PC-9 (cell line): ENCODE results near the gene TACSTD2. TPM values are rescaled to one million over a fixed set of nuclear protein-coding genes. Genes with fewer than 3 reads are reported as not detected.
"Not testable (repeated sequence)": the region's sequence is repeated elsewhere in the genome, so short reads cannot be mapped to it uniquely, and the experiment has no call there.

Experiments used
- BruUV-seq: library from RNA; stranded (reverse); fragments of 400-500 nt; replicated peaks from 2 replicates; lab custom pipeline; 2021; lab: Mats Ljungman, UMichigan
- CTCF ChIA-PET: fragments of 300-600 bp; sonication (Branson Sonifier 250); formaldehyde crosslinking; loops from one replicate; lab custom pipeline; 2022; ENCODE audit warnings: antibody characterized with exemption; lab: Charles Lee
- POLR2A ChIA-PET: fragments of 300-600 bp; sonication (Branson Sonifier 250); formaldehyde crosslinking; loops from one replicate; lab custom pipeline; 2022; ENCODE audit warnings: antibody characterized with exemption; ENCODE audit not compliant: unreplicated experiment; lab: Charles Lee
- DNase-seq, 2 experiments: peaks; one replicate each; pipeline versions ENCODE4 v3.0.0 to v3.0.0-alpha.2; 2015 to 2022; ENCODE audit warnings: mixed read lengths in 1 of 2
- H2AFZ ChIP-seq: fragments of 200-600 bp; sonication (generic); 2 replicates; pipeline ENCODE4 v1.8.1; 2017; ENCODE audit warnings: antibody characterized with exemption
- H3F3A ChIP-seq: fragments of 200-600 bp; sonication (generic); 2 replicates; pipeline ENCODE4 v1.8.1; 2017; ENCODE audit warnings: antibody characterized with exemption, mild to moderate bottlenecking, low read depth; ENCODE audit not compliant: insufficient read depth
- H3K27ac ChIP-seq: fragments of 200-600 bp; sonication (generic); 2 replicates; pipeline ENCODE4 v1.6.1; 2016; ENCODE audit warnings: mixed run types
- H3K27me3 ChIP-seq: fragments of 200-600 bp; sonication (generic); 2 replicates; pipeline ENCODE4 v1.6.1; 2016; ENCODE audit warnings: low read depth, mixed run types; ENCODE audit not compliant: insufficient read depth
- H3K36me3 ChIP-seq: fragments of 200-600 bp; sonication (generic); 2 replicates; pipeline ENCODE4 v1.6.1; 2016; ENCODE audit warnings: low read depth, mixed run types
- H3K4me1 ChIP-seq: fragments of 200-600 bp; sonication (generic); replicated peaks from 2 replicates; pipeline ENCODE4 v1.6.1; 2016; ENCODE audit warnings: mixed run types; ENCODE audit not compliant: insufficient read depth
- H3K4me2 ChIP-seq: fragments of 200-600 bp; sonication (generic); 2 replicates; pipeline ENCODE4 v1.6.1; 2017; ENCODE audit warnings: mixed run types
- H3K4me3 ChIP-seq: fragments of 200-600 bp; sonication (generic); 2 replicates; pipeline ENCODE4 v1.6.1; 2016; ENCODE audit warnings: mixed run types
- H3K79me2 ChIP-seq: fragments of 200-600 bp; sonication (generic); 2 replicates; pipeline ENCODE4 v1.6.1; 2017; ENCODE audit warnings: low read depth, mixed run types
- H3K9me2 ChIP-seq: fragments of 200-600 bp; sonication (generic); 2 replicates; pipeline ENCODE4 v1.8.1; 2017; ENCODE audit warnings: mild to moderate bottlenecking; ENCODE audit not compliant: insufficient read depth
- H3K9me3 ChIP-seq: fragments of 200-600 bp; sonication (generic); 2 replicates; pipeline ENCODE4 v1.8.1; 2016; ENCODE audit warnings: low read depth; ENCODE audit not compliant: insufficient read depth
- H4K20me1 ChIP-seq: fragments of 200-600 bp; sonication (generic); 2 replicates; pipeline ENCODE4 v1.8.1; 2017; ENCODE audit not compliant: insufficient read depth
- EZH2 ChIP-seq: fragments of 200-600 bp; sonication (generic); IDR thresholded peaks from 2 replicates; pipeline ENCODE4 v1.8.0; 2017; ENCODE audit warnings: antibody characterized with exemption, low read depth
- intact Hi-C: fragments of 100-400 bp; cut with micrococcal nuclease; formaldehyde crosslinking; loops from one replicate; pipeline ENCODE4 v1.10.0; 2022; ENCODE audit not compliant: unreplicated experiment
- total RNA-seq: library from RNA; stranded (reverse); gene quantifications from 2 replicates; pipeline ENCODE4 v1.2.3, GENCODE V29; 2021
- TF ChIP-seq, protein P1 (sequence below): fragments of 200-600 bp; sonication (generic); conservative IDR thresholded peaks from 2 replicates; pipeline ENCODE4 v1.6.1; 2017; ENCODE audit warnings: mixed run types, antibody characterized with exemption, mild to moderate bottlenecking, moderate library complexity

TACSTD2 gene
- total RNA-seq, 1 experiment from 2014 or later = 489 TPM

DNA sequence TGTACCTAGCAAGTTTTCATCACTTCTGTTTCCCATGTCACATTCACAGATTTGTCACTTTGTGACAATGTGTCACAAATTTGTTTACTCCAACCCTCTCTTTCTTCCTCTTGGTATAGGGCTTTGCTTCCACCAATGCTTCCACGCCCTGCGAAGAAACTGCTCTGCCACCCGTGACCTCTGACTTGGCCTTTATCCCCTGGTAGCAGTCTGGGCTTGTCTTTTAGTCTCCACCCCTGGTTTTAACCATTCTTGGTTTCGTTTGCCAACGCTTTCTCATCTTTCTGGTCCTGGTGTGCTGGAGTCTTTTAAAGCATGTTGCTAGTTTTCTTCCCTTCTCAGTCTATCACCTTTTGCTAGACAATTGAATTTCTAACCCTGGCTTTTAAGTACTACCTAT, 8.1 kb downstream of the TACSTD2 start:
- POLR2A ChIA-PET = no interaction called here

DNA sequence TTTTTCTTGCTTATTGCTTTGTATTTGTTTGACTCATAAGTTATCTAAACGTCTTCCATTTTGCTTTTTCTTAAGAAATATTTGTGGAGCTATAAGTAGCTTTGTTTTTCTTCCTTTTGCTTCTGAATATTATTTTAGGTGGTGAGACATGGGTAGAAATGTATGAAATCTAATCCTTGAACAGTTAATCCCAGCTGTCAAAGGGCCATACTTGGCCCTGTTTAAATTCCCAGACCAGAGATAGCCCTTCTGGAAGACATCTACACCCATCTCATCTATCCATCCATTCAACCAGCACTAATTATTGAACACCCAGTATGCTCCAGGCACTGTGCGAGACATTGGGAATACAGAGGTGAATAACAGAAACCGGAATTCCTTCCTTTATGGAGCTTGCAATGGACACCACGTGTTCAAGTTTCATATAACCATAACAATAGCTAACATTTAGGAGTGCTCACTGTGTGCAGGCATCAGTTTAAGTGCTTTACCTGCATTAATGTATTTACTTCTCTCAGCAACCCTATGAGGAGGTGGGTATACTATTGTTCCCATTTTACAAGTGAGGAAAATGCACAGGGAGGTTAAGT, 8.7 kb downstream of the TACSTD2 start:
- ChIA-PET CTCF (interaction anchor here (0.6 to 0.7 kb wide), 2 partner anchors 52 to 84 kb away, joined by 3 to 5 read pairs; no protein-coding TSS in a partner anchor), POLR2A (no interaction called here)
- Histone ChIP-seq H3K9me3 (no peaks in the 10 kb centered on the region), H3F3A (peaks cover 23% of the 10 kb centered on the region), H4K20me1 (no peaks in the 10 kb centered on the region), H3K36me3 (no peaks in the 10 kb centered on the region), H3K79me2 (peaks cover 12% of the 10 kb centered on the region), H3K4me2 (no peak overlapping the region), H3K9me2 (no peaks in the 10 kb centered on the region), H3K4me1 (peaks cover 34% of the 10 kb centered on the region), H3K27ac (no peak overlapping the region), H2AFZ (no peak overlapping the region), H3K27me3 (no peaks in the 10 kb centered on the region), H3K4me3 (no peak overlapping the region)
- no TSS peak for BruUV-seq
- TF ChIP-seq, protein P1, sequence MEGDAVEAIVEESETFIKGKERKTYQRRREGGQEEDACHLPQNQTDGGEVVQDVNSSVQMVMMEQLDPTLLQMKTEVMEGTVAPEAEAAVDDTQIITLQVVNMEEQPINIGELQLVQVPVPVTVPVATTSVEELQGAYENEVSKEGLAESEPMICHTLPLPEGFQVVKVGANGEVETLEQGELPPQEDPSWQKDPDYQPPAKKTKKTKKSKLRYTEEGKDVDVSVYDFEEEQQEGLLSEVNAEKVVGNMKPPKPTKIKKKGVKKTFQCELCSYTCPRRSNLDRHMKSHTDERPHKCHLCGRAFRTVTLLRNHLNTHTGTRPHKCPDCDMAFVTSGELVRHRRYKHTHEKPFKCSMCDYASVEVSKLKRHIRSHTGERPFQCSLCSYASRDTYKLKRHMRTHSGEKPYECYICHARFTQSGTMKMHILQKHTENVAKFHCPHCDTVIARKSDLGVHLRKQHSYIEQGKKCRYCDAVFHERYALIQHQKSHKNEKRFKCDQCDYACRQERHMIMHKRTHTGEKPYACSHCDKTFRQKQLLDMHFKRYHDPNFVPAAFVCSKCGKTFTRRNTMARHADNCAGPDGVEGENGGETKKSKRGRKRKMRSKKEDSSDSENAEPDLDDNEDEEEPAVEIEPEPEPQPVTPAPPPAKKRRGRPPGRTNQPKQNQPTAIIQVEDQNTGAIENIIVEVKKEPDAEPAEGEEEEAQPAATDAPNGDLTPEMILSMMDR = no peak
- intact Hi-C loops = no loop called here
- DNase-seq = no peak

More for the DNA sequence above, 8.1 kb downstream of the TACSTD2 start:
- TF ChIP-seq, protein P1 = no peak
- no peak for TF ChIP-seq EZH2
- Histone ChIP-seq H3K9me3 (no peaks in the 10 kb centered on the region), H3K4me2 (no peak overlapping the region), H3K9me2 (no peaks in the 10 kb centered on the region), H3K27ac (no peak overlapping the region), H4K20me1 (no peaks in the 10 kb centered on the region), H3K79me2 (peaks cover 18% of the 10 kb centered on the region), H3K4me1 (peaks cover 39% of the 10 kb centered on the region), H2AFZ (no peak overlapping the region), H3K36me3 (no peaks in the 10 kb centered on the region), H3K4me3 (no peak overlapping the region), H3F3A (peaks cover 29% of the 10 kb centered on the region), H3K27me3 (no peaks in the 10 kb centered on the region)
- DNase-seq = no peak
- CTCF ChIA-PET = no interaction called here
- no TSS peak for BruUV-seq
- intact Hi-C loops = no loop called here

DNA sequence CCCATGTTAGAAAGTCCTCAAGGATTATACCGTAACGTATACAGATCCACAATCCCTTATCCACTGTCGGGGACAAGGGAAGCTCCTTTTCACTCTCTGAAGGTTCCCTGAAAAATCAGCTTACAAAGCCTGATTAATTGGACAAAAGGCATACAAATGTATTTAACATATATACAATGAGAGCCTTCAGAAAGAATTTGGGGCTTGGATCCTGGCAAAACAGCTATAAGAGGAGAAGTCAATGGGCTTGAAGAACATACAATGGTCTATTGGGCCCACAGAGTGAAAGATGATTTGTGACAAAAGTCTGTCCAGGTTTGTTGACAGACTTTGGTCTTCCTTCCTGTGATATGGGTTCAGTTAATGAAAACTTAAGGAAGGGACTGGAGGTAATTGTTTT, 10.7 kb downstream of the TACSTD2 start:
- Histone ChIP-seq H3K27ac (no peak overlapping the region), H2AFZ (no peak overlapping the region), H3K4me3 (no peak overlapping the region), H3K36me3 (no peaks in the 10 kb centered on the region), H3K4me2 (no peak overlapping the region), H3F3A (0 out of 2 replicates have a peak, but pooled peaks cover 6% of the 10 kb centered on the region), H4K20me1 (no peaks in the 10 kb centered on the region), H3K79me2 (peaks cover 6% of the 10 kb centered on the region; the same call in 1 of the 2 replicates), H3K27me3 (no peaks in the 10 kb centered on the region), H3K9me2 (no peaks in the 10 kb centered on the region), H3K9me3 (no peaks in the 10 kb centered on the region), H3K4me1 (peaks cover 15% of the 10 kb centered on the region)
- intact Hi-C loops = no loop called here
- no TSS peak for BruUV-seq
- no peak for DNase-seq
- POLR2A ChIA-PET = interaction anchor here (0.9 kb wide), 1 partner anchor 134 kb away, joined by 3 read pairs; no protein-coding TSS in a partner anchor
- TF ChIP-seq, protein P1 = no peak
- no peak for TF ChIP-seq EZH2
- CTCF ChIA-PET = no interaction called here

DNA sequence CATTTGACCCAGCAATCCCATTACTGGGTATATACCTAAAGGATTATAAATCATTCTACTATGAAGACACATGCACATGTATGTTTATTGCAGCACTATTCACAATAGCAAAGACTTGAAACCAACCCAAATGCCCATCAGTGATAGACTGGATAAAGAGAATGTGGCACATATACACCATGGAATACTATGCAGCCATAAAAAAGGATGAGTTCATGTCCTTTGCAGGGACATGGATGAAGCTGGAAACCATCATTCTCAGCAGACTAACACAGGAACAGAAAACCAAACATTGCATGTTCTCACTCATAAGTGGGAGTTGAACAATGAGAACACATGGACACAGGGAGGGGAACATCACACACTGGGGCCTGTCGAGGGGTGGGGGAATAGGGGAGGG, 13.3 kb downstream of the TACSTD2 start:
- H3F3A ChIP-seq, CTCF ChIA-PET, H3K9me3 ChIP-seq, H3K9me2 ChIP-seq, H3K27me3 ChIP-seq, intact Hi-C loops, H2AFZ ChIP-seq, H3K4me1 ChIP-seq, H3K4me2 ChIP-seq, H3K27ac ChIP-seq, H3K4me3 ChIP-seq, H3K36me3 ChIP-seq, H4K20me1 ChIP-seq, BruUV-seq, H3K79me2 ChIP-seq, DNase-seq, POLR2A ChIA-PET: not testable (repeated sequence)
